ENCODE measurements around the gene FIGLA. TPM values are rescaled to one million over a fixed set of nuclear protein-coding genes. Genes with fewer than 3 reads are reported as not detected.
"Not testable (repeated sequence)": the region's sequence is repeated elsewhere in the genome, so short reads cannot be mapped to it uniquely, and the experiment has no call there.

FIGLA gene
- total RNA-seq, 2 experiments from 2014 or later = not detected

GRCh38 chr2:70801607-70802263, 11.3 kb upstream of the FIGLA start:
- peaks cover 4% of the 10 kb centered on the region for H3K9me3 Mint-ChIP-seq (ENCODE audit: low read depth)
- CTCF ChIA-PET = interaction anchor here (1.6 kb wide), 1 partner anchor 146 kb away, joined by 3 read pairs; no protein-coding TSS in a partner anchor
- peaks cover 21% of the 10 kb centered on the region for H3K27me3 Mint-ChIP-seq
- peaks cover 3% of the 10 kb centered on the region for H3K4me1 Mint-ChIP-seq
- H3K4me3 Mint-ChIP-seq = no peak overlapping the region
- no peak overlapping the region for H3K27ac Mint-ChIP-seq
- ATAC-seq (no peak), DNase-seq (no peak)
- no peaks in the 10 kb centered on the region for H3K36me3 Mint-ChIP-seq

DNA sequence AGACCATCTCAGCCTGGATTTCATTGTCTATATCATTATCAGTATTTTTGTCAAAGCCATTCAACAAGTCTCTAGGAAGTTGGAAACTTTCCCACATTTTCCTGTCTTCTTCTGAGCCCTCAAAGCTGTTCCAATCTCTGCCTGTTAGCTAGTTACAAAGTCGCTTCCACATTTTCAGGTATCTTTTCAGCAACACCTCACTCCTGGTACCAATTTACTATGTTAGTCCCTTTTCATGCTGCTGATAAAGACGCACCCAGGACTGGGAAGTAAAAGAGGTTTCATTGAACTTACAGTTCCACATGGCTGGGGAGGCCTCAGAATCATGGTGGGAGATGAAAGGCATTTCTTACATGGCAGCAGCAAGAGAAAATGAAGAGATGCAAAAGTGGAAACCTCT, 9.3 kb upstream of the FIGLA start:
- H3K27me3 Mint-ChIP-seq = peaks cover 24% of the 10 kb centered on the region
- H3K4me3 Mint-ChIP-seq = no peak overlapping the region
- no peaks in the 10 kb centered on the region for H3K36me3 Mint-ChIP-seq
- H3K9me3 Mint-ChIP-seq (ENCODE audit: low read depth) = peaks cover 4% of the 10 kb centered on the region
- DNase-seq (no peak), ATAC-seq (no peak)
- H3K27ac Mint-ChIP-seq = no peak overlapping the region
- CTCF ChIA-PET = interaction anchor here (1.6 kb wide), 1 partner anchor 148 kb away, joined by 3 read pairs; no protein-coding TSS in a partner anchor
- H3K4me1 Mint-ChIP-seq = no peaks in the 10 kb centered on the region

DNA sequence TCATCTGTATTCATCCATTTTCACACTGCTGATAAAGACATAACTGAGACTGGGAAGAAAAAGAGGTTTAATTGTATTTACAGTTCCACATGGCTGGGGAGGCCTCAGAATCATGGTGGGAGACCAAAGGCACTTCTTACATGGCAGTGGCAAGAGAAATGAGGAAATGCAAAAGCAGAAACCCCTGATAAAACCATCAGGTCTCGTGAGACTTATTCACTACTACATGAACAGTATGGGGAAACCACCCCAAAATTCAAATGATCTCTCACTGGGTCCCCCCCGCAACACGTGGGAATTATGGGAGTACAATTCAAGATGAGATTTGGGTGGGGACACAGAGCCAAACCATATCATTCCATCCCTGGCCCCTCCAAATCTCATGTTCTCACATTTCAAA, 7.6 kb upstream of the FIGLA start:
- not testable (repeated sequence) for H3K27ac Mint-ChIP-seq; ATAC-seq; H3K4me3 Mint-ChIP-seq; H3K9me3 Mint-ChIP-seq (ENCODE audit: low read depth); H3K4me1 Mint-ChIP-seq; H3K36me3 Mint-ChIP-seq; DNase-seq
- CTCF ChIA-PET = interaction anchor here (1.1 kb wide), 1 partner anchor 63 kb away, joined by 3 read pairs; no protein-coding TSS in a partner anchor
- H3K27me3 Mint-ChIP-seq = peaks cover 31% of the 10 kb centered on the region

DNA sequence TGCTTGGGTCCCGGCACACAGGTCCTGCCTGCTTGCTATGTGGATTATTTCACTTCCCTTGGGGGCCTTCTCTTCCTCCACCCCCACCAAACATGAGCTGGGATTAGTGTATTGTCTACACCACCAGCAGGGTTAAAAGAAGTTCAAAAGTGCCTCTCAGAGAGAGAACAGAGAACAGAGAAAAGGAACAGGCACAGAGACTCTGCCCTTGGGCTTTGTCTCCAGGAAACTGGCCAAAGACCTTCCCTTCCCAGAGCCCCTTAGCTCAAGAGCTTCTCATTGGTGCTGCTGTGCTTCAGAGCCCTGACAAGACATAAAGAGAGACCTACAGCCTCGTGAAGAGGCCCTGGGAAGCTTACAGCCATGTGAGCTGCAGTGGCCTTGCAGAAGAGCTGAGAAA, 7.1 kb upstream of the FIGLA start:
- Mint-ChIP-seq H3K4me1 (no peaks in the 10 kb centered on the region), H3K4me3 (no peak overlapping the region), H3K9me3 (ENCODE audit: low read depth) (peaks cover 4% of the 10 kb centered on the region), H3K27ac (no peak overlapping the region), H3K36me3 (no peaks in the 10 kb centered on the region), H3K27me3 (peaks cover 32% of the 10 kb centered on the region)
- ATAC-seq (no peak), DNase-seq (no peak)
- CTCF ChIA-PET = interaction anchor here (1.1 to 1.2 kb wide), 2 partner anchors 9 to 64 kb away, joined by 3 read pairs; no protein-coding TSS in a partner anchor

DNA sequence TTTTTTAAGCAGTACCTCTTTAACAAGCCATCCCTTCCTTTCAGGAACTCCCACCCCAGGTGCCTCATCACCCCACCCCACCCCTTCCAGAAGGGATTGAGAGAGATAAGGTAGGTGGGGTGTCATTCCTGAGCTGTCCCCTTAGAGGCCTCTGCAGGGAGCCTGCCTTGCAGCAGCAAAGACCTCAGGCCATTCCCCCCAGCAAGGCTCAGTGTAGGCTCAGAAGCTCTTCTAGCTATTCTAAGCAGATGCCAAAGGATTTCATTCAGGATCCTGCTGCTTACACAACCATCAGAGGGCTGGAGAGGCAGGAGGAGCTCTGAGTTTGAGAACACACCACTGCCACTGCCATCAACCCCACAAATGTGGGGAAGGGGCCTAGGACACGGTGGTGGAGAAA, 5.8 kb upstream of the FIGLA start:
- Mint-ChIP-seq H3K27me3 (peaks cover 38% of the 10 kb centered on the region), H3K9me3 (ENCODE audit: low read depth) (peaks cover 4% of the 10 kb centered on the region), H3K4me1 (no peaks in the 10 kb centered on the region), H3K27ac (no peak overlapping the region), H3K4me3 (no peak overlapping the region), H3K36me3 (no peaks in the 10 kb centered on the region)
- CTCF ChIA-PET = interaction anchor here (1.2 kb wide), 1 partner anchor 10 kb away, joined by 3 read pairs; no protein-coding TSS in a partner anchor
- ATAC-seq (no peak), DNase-seq (no peak)

DNA sequence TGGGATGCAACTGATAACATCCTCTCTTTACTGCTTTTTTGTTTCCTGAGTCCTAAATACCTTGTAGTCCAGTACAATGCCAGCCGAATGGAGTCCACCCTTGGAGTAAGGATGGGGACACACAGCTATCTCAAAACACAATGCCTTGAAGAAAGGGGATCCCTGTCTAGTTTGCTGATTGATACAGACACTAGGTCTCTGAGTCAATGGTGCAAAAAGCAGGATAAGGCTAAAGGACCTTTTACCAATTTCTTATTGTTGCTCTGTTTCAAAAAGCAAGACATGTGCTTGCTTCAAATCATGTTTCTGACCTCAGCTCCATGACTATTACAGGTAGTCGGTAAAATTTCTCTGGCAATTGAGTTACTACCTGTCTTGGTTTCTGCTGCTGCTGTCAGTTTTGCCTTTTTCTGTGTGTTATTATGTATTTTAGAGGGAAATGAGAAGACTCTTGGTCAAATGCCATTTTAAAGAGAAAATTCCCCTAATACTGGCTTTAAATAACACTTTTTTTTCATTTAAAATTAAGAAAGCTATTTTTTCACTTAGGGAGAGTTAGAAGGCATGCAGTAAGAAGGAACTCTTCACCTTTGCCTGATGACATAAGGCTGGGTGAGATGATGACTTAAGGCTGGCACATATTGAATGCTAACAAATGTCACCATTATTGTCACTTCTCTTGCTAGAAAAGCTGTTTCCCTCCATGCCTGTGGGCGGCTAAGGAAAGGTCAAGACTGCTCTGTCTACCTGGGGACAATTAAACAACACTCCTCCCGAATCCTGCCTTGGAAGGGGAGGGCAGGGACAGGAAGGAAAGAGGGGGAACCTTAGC, 4.9 kb upstream of the FIGLA start:
- ATAC-seq (no peak), DNase-seq (no peak)
- Mint-ChIP-seq H3K36me3 (no peaks in the 10 kb centered on the region), H3K4me1 (peaks cover 2% of the 10 kb centered on the region), H3K9me3 (ENCODE audit: low read depth) (peaks cover 4% of the 10 kb centered on the region), H3K4me3 (no peak overlapping the region), H3K27me3 (peaks cover 42% of the 10 kb centered on the region), H3K27ac (no peak overlapping the region)
- CTCF ChIA-PET = interaction anchor here (1.0 kb wide), 1 partner anchor 20 kb away, joined by 3 read pairs; no protein-coding TSS in a partner anchor

DNA sequence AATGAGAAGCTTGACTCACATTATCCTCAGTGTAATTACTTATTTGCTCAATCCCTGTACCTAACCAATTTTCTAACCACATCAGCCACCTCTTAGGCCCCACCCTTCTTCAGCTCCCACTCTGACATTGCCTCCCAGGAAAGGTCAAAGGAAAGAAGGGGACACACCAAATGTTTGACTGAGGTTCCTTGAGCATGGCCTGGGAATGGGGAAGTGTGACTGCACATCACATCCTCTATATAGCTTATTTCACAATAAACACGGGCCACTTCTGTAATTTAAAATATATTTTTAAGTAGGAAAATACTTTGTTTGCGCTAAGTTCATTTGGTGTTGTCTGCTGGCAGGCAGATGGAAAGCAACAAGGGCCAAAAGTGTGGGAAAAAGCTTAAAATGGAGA, 3.0 kb upstream of the FIGLA start:
- H3K27me3 Mint-ChIP-seq = peaks cover 52% of the 10 kb centered on the region
- ATAC-seq = no peak
- DNase-seq = no peak
- CTCF ChIA-PET = interaction anchor here (0.8 to 2.4 kb wide), 4 partner anchors 9 to 153 kb away, joined by 3 to 7 read pairs (median 3); no protein-coding TSS in a partner anchor
- peaks cover 7% of the 10 kb centered on the region for H3K4me1 Mint-ChIP-seq
- no peak overlapping the region for H3K27ac Mint-ChIP-seq
- H3K9me3 Mint-ChIP-seq (ENCODE audit: low read depth) = no peaks in the 10 kb centered on the region
- no peaks in the 10 kb centered on the region for H3K36me3 Mint-ChIP-seq
- H3K4me3 Mint-ChIP-seq = no peak overlapping the region

- H3K9me3 Mint-ChIP-seq (ENCODE audit: low read depth) = no peaks in the 10 kb centered on the region
- DNase-seq (peak; percentile 78), ATAC-seq (peak; percentile 82)
- CTCF ChIA-PET = interaction anchor here (0.7 to 4.2 kb wide), 21 partner anchors 8 to 485 kb away, joined by 3 to 31 read pairs (median 4); partner anchors contain the start of gene ADD2
- H3K4me1 Mint-ChIP-seq = peaks cover 7% of the 10 kb centered on the region
- peaks cover 70% of the 10 kb centered on the region for H3K27me3 Mint-ChIP-seq
- no peaks in the 10 kb centered on the region for H3K36me3 Mint-ChIP-seq
- H3K4me3 Mint-ChIP-seq = peak overlapping the region; percentile 56
- no peak overlapping the region for H3K27ac Mint-ChIP-seq
Measured at GRCh38 chr2:70789304-70790135, 923 bp downstream of the FIGLA start.

DNA sequence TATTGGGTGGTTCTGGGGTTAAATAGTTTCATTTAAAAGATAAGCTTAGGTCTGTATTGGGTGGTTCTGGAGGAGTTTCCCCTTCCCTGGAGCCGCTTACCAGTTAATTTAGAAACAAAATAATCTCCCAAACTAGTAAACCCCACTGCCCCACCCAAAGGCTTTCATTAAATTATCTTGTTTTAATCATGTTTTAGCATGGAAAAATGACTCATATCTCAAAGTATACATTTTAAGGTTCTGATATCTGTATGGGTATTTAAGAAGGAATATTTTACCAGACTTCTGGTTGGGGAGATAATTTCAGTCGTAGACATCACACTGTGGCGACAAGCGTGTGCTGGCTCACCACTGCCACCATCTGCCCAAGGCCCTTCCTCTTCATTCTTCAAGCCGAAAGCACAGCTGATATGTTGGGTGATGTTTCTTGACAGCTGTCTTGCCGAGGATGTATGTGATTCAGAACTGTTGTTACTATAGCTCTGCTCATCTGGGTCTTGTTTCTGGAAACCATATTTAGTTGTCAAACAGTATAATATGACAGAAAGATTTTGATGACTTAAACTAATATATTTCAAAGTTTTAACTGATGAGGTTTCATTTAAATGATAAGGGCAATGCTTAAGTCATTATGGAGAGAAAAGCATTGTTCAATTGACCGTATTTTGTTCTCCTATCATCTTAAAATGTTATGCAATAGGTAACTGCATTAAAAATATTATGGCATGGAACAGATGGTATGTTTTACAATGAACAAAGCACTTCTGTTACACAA, 5.1 kb downstream of the FIGLA start:
- Mint-ChIP-seq H3K9me3 (ENCODE audit: low read depth) (no peaks in the 10 kb centered on the region), H3K4me3 (no peak overlapping the region)
- CTCF ChIA-PET = interaction anchor here (0.6 to 2.1 kb wide), 8 partner anchors 9 to 163 kb away, joined by 3 to 13 read pairs (median 4); partner anchors contain the start of gene ADD2

DNA sequence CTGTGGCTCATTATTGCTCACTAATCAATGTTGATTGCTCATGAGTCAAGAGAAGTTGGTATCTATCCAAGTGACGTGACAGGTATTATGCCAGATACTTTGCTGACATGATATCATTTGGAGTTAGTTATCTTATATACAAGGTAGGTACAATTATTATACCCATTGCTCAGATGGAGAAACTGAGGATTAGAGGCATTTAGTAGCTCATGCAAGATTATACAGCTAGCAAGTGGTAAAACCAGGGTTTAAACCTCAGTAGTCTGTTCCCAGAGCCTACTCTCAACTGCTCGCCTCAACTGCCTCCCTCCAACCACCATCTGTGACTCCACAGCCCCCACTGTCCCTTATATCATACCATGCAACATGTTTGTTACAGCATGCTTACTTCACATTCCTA, 6.1 kb downstream of the FIGLA start:
- Mint-ChIP-seq H3K4me3 (no peak overlapping the region), H3K27ac (no peak overlapping the region), H3K36me3 (no peaks in the 10 kb centered on the region), H3K4me1 (no peaks in the 10 kb centered on the region), H3K9me3 (ENCODE audit: low read depth) (no peaks in the 10 kb centered on the region), H3K27me3 (peaks cover 51% of the 10 kb centered on the region)
- CTCF ChIA-PET = interaction anchor here (1.1 to 2.1 kb wide), 7 partner anchors 9 to 162 kb away, joined by 3 to 13 read pairs (median 4); partner anchors contain the start of gene ADD2
- DNase-seq = no peak
- no peak for ATAC-seq

More for the DNA sequence above, 5.1 kb downstream of the FIGLA start:
- H3K27me3 Mint-ChIP-seq = peaks cover 53% of the 10 kb centered on the region
- no peak overlapping the region for H3K27ac Mint-ChIP-seq
- H3K4me1 Mint-ChIP-seq = peaks cover 5% of the 10 kb centered on the region
- ATAC-seq (no peak), DNase-seq (peak; percentile 49)
- no peaks in the 10 kb centered on the region for H3K36me3 Mint-ChIP-seq

DNA sequence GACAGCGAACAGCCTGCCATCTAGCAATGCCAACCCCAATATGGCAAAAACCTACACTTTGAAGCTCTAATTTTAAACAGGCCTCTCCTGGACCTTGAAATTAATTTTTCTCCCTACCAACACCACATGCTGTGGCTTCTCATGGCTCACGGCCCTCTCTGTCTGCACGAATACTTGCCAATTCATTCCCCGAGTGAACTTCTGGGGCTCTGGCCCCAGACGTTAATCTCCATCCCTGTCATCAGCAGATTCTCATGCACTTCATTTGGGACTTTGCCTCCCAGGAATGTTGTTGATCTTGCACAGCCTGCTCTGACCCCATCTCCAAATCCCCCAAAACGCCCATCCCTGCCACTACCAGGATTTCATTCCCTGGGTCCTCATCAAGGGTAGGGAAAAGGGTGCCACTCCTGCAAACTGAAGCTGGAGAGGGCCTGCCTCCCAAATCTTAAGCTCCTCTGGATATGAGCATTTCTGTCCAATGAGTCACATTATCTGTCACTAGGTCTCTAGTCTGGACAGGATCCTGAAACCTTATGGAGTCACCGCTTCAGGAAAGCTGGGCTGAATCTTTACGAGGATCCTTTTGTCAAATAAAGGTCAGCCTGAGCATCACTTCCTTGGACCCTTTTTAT, 10.4 kb downstream of the FIGLA start:
- Mint-ChIP-seq H3K27me3 (peaks cover 46% of the 10 kb centered on the region), H3K36me3 (no peaks in the 10 kb centered on the region), H3K9me3 (ENCODE audit: low read depth) (no peaks in the 10 kb centered on the region), H3K4me1 (no peaks in the 10 kb centered on the region), H3K27ac (no peak overlapping the region), H3K4me3 (no peak overlapping the region)
- CTCF ChIA-PET = interaction anchor here (1.3 kb wide), 1 partner anchor 9 kb away, joined by 4 read pairs; no protein-coding TSS in a partner anchor
- DNase-seq (no peak), ATAC-seq (no peak)

GRCh38 chr2:70779491-70779890, 11.0 kb downstream of the FIGLA start:
- peaks cover 50% of the 10 kb centered on the region for H3K27me3 Mint-ChIP-seq
- no peaks in the 10 kb centered on the region for H3K4me1 Mint-ChIP-seq
- no peak for DNase-seq
- CTCF ChIA-PET = no interaction called here
- H3K27ac Mint-ChIP-seq = no peak overlapping the region
- H3K9me3 Mint-ChIP-seq (ENCODE audit: low read depth) = no peaks in the 10 kb centered on the region
- no peaks in the 10 kb centered on the region for H3K36me3 Mint-ChIP-seq
- H3K4me3 Mint-ChIP-seq = no peak overlapping the region
- no peak for ATAC-seq
